HG02973 (cell line): ENCODE data around the gene MAPK1.
"Not testable (repeated sequence)": the region's sequence is repeated elsewhere in the genome, so short reads cannot be mapped to it uniquely, and the experiment has no call there.

Experiments
- ATAC-seq: cut with Tn5 transposase; IDR thresholded peaks from one replicate; pipeline ENCODE4 v1.9.1; 2021; ENCODE audit warnings: moderate library complexity; ENCODE audit not compliant: unreplicated experiment

The MAPK1 gene

GRCh38 chr22:21849489-21849888 is 18.0 kb downstream of the MAPK1 start:
- no peak for ATAC-seq

GRCh38 chr22:21848057-21848456 is 19.4 kb downstream of the MAPK1 start:
- ATAC-seq, result not testable (repeated sequence)

GRCh38 chr22:21845558-21846453 is 21.6 kb downstream of the MAPK1 start:
- ATAC-seq, result no peak

- ATAC-seq, result no peak
Observed at GRCh38 chr22:21842946-21843345, 24.5 kb downstream of the MAPK1 start.

- ATAC-seq, result no peak
Observed at GRCh38 chr22:21841422-21841821, 26.0 kb downstream of the MAPK1 start.

GRCh38 chr22:21840236-21840823 is 27.1 kb downstream of the MAPK1 start:
- no peak for ATAC-seq

GRCh38 chr22:21839765-21840140 is 27.7 kb downstream of the MAPK1 start:
- ATAC-seq, result no peak

- not testable (repeated sequence) for ATAC-seq
Observed at GRCh38 chr22:21839104-21839764, 28.2 kb downstream of the MAPK1 start.

GRCh38 chr22:21837248-21837979 is 30.0 kb downstream of the MAPK1 start:
- ATAC-seq, result no peak

- not testable (repeated sequence) for ATAC-seq
Observed at GRCh38 chr22:21836486-21836885, 31.0 kb downstream of the MAPK1 start.

- ATAC-seq, result no peak
Observed at GRCh38 chr22:21835378-21835777, 32.1 kb downstream of the MAPK1 start.

- no peak for ATAC-seq
Observed at GRCh38 chr22:21834869-21835268, 32.6 kb downstream of the MAPK1 start.

- ATAC-seq, result no peak
Observed at GRCh38 chr22:21832291-21833290, 34.9 kb downstream of the MAPK1 start.

GRCh38 chr22:21829523-21829922 is 37.9 kb downstream of the MAPK1 start:
- no peak for ATAC-seq

GRCh38 chr22:21828268-21828638 is 39.2 kb downstream of the MAPK1 start:
- no peak for ATAC-seq

- no peak for ATAC-seq
Observed at GRCh38 chr22:21827628-21828267, 39.7 kb downstream of the MAPK1 start.

- ATAC-seq, result no peak
Observed at GRCh38 chr22:21826204-21826603, 41.2 kb downstream of the MAPK1 start.

GRCh38 chr22:21824962-21825361 is 42.5 kb downstream of the MAPK1 start:
- not testable (repeated sequence) for ATAC-seq

- no peak for ATAC-seq
Observed at GRCh38 chr22:21824445-21824912, 43.0 kb downstream of the MAPK1 start.
